HG03039 (cell line): Measurements from ENCODE around the gene KCNQ2.

ENCODE experiments used
- ATAC-seq: cut with Tn5 transposase; IDR thresholded peaks from one replicate; pipeline ENCODE4 v1.9.1; 2021; ENCODE audit warnings: mild to moderate bottlenecking, moderate library complexity; ENCODE audit not compliant: unreplicated experiment

Gene KCNQ2

GRCh38 chr20:63472862-63473390 is 471 bp upstream of the KCNQ2 start:
- ATAC-seq, result no peak

- ATAC-seq, result no peak
Observed at GRCh38 chr20:63471717-63471980, 806 bp downstream of the KCNQ2 start.

DNA sequence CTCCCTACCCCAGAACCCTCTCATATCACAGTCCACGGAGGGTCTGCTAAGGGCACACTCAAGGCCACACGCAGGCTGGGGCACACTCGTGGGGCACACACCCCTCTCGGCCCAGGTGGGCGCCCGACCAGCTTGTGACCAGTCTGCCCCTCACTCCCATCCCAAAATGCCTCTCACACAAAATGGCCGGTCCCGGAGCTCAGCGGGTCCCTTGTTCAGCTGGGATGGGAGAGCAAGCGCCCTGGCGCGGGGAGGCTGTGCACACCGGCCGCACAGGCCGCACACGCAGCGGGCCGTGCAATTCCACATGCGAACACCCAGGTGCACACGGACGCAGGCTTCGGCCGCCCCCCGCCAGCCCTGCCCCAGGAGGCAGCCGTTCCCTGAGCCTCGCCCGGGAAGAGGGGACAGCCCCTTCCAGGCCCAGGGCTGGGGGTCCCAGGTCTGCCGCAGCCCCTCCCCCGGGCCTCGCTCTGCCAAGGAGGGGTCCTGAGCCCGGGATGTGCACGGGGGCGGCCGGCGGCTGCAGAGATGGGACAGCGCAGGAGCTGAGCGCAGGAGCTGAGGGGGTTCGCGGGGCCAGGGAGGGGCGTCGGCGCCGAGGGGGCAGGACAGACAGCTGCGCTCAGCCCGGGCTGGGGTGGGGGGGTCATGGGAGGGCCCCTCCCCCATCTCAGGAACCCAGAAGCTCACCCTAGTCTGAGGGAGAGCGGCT is 1.3 kb downstream of the KCNQ2 start:
- no peak for ATAC-seq

DNA sequence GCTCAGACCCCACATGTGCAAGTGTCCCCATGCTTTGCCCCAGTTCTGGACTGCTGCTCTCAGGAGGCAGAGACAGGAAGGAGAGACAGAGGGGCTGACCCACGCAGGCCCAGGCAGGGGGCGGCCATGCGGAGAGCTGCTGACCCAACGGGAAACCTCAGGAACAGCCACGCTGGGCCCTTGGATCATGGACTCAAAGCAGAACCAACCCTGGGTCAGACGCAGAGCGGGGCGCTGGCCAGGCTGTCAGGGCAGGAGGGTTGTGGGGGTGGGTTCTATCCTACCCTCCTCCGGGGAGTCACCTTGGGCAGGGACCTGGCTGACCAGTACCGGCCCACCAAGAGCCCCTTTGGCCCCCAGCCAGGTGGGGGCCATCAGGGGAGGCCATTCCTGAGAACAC is 2.0 kb downstream of the KCNQ2 start:
- ATAC-seq, result no peak

DNA sequence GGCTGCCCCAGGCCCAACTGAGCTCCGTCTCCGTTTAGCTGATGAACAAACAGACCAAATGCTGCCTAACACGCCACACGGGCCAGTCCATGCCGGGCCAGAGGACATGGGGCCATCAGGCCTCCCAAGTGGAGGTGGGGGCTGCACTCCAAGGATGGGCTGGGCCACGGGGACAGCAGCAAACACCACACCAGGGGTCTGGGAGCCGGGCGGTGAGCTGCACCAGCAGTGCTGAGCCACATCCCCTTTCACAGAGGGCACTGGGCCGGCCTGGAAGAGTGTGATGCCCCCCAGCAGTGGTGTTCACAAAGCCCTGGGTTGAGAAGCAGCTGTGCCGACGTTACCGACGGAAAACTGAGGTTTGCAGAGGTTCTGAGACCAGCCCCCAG is 2.7 kb downstream of the KCNQ2 start:
- ATAC-seq, result no peak

- ATAC-seq, result no peak
Observed at GRCh38 chr20:63469019-63469712, 3.3 kb downstream of the KCNQ2 start.

DNA sequence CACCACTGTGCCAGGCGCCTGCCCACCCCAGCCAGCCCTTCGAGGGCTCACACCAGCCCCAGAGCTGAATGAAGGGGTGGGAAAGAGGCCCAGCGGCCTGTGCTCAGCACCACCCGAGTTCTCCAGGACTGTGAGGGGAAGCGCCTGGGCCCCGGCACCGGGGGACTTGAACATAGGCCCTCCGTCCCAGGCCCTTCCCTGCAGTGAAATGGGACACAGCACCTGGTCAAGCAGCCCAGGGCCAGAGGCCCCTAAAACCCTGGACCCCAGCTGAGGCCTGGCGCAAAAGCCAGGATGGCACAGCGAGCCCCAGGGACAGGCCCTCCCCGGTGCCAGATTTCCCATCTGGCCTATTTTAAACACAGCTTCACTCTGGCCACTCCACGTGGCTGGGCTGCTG is 4.0 kb downstream of the KCNQ2 start:
- ATAC-seq, result no peak

DNA sequence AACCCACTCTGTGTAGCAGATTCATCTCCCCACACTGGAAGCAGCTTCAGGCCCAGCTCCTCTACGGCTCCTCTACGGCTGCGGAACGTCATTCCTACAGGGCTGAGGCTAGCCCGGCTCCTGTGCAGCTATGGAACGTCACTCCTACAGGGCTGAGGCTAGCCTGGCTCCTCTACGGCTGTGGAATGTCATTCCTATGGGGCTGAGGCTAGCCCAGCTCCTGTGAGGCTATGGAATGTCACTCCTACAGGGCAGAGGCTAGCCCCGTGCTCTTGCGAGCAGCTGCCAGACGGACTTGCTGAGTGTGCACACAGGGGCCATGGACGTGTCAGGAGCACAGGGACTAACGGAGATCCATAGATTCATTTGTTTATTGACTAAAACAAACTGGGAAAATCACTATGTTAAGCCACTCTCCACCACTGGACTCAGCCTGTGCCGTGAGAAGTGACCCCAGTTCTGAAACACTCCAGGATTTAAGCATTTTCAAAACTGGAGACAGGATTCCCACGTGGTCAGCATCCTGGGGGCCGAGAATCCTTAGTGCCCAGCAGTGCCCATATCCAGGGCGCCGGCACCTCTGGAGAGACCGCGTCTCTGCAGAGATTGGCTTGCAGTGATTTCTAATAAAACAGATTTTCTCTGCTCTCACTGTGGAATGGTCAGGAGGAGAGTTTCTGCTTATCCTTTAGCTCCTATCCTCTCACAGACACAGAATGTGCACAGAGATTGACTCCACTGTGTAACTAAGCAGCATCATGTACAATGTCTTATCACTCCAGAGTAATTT is 5.0 kb downstream of the KCNQ2 start:
- ATAC-seq, result no peak

DNA sequence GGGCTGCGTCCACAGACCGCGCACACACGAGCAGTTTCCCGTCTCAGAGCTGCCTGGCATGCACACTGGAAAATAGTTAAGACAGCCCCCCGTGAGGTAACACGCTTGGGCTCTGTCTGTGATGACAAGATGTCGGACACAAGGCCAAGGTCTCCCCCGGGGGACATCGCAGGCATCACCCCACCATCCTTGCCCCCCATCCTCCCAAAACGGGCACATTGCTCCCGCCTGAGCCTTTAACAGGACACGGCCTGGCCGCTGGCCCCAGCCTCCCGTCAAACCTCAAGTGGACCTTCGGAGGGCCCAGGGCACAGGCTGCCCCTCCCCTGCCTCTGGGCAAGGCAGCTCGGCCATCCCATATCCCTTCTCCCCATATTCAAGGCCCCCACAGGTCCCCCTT is 5.6 kb downstream of the KCNQ2 start:
- ATAC-seq, result no peak

- ATAC-seq, result no peak
Observed at GRCh38 chr20:63466250-63466825, 6.1 kb downstream of the KCNQ2 start.

- ATAC-seq, result no peak
Observed at GRCh38 chr20:63465380-63466249, 6.8 kb downstream of the KCNQ2 start.

- no peak for ATAC-seq
Observed at GRCh38 chr20:63464289-63464635, 8.2 kb downstream of the KCNQ2 start.

- no peak for ATAC-seq
Observed at GRCh38 chr20:63463400-63464288, 8.8 kb downstream of the KCNQ2 start.

DNA sequence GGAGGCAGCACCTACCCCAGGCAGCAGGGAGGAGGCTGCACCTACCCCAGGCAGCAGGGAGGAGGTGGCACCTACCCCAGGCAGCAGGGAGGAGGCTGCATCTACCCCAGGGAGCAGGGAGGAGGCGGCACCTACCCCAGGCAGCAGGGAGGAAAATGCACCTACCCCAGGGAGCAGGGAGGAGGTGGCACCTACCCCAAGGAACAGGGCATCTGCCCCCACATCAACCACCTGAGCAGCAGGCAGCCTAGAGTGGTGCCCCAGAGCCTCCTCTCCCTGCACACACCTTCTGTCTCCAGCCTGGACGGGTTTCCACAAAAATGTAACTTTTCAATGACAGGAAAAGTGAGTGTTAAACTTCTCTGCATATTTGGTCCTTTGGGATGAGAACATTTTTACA is 10.2 kb downstream of the KCNQ2 start:
- ATAC-seq, result no peak

DNA sequence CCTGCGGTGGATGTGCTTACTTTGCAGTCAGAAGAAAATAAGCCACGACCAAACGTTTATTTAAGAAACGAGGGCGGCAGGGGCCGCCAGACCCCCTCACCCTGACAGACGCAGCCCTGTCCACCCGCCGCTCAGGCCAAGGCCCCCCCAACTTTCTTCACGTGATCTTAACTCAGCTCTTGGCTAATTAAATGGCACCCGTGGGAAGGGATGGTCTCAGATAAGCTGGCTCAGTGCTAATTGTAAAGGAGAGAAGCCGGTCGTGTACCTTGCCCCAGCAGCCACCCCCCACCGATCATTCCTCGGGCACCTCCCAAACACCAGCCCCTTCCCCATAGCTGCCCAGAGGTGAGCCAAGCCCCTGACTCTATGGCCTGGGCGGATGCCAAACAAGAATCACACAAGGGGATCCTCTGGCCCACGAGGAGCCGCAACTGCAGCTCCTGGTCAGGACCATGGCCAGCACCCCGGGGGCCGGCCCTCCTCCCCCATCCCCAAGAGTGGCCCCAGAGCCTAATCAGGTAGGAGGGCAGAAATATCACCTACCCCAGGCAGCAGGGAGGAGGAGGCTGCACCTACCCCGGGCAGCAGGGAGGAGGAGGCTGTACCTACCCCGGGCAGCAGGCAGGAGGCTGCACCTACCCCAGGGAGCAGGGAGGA is 11.2 kb downstream of the KCNQ2 start:
- no peak for ATAC-seq

DNA sequence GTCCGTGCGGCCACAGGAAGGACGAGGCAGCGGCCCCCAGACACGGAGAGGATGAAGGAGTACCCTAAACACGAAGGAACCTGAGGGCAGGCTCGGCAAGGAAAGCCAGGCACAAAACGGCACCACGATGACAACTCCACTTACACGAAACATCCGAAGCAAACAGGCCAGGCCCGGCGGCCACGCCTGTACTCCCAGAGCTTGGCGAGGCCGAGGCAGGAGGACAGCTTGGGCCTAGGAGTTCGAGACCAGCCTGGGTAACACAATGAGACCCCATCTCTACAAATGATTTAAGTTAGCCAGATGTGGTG is 13.4 kb downstream of the KCNQ2 start:
- ATAC-seq, result no peak

- ATAC-seq, result no peak
Observed at GRCh38 chr20:63458170-63459069, 14.0 kb downstream of the KCNQ2 start.

- ATAC-seq, result no peak
Observed at GRCh38 chr20:63457737-63458136, 14.7 kb downstream of the KCNQ2 start.
